Neutrophil (primary cell): ENCODE data around the gene ALDH3A2.
"Not testable (repeated sequence)": the region's sequence is repeated elsewhere in the genome, so short reads cannot be mapped to it uniquely, and the experiment has no call there.

ENCODE experiments used
- H3K27ac ChIP-seq: fragments of 200-600 bp; sonication (generic); 2 replicates; pipeline ENCODE4 v1.5.1; 2016; ENCODE audit warnings: mild to moderate bottlenecking, moderate library complexity
- H3K27me3 ChIP-seq: fragments of 200-600 bp; sonication (generic); 2 replicates; pipeline ENCODE4 v1.6.0; 2016; ENCODE audit warnings: mild to moderate bottlenecking
- H3K36me3 ChIP-seq: fragments of 200-600 bp; sonication (generic); 2 replicates; pipeline ENCODE4 v1.5.1; 2017
- H3K4me1 ChIP-seq, 2 experiments: fragments of 200-600 bp in 1 of 2; sonication (generic) in 1 of 2; 1 replicate in 1 of 2; 2 replicates in 1 of 2; pipeline versions ENCODE4 v1.5.1 to v1.6.1; 2013 to 2016; ENCODE audit warnings: low read depth in 1 of 2, low read length in 1 of 2, mild to moderate bottlenecking in 1 of 2, moderate library complexity in 1 of 2; ENCODE audit not compliant: control insufficient read depth in 1 of 2, insufficient read depth in 1 of 2
- H3K4me3 ChIP-seq, 2 experiments: fragments of 200-600 bp in 1 of 2; sonication (generic) in 1 of 2; 1 replicate in 1 of 2; 2 replicates in 1 of 2; pipeline ENCODE4 v1.5.1; 2013 to 2016; ENCODE audit warnings: low read depth in 1 of 2, low read length in 1 of 2, mild to moderate bottlenecking in 1 of 2, moderate library complexity in 1 of 2
- H3K9me3 ChIP-seq: fragments of 200-600 bp; sonication (generic); 2 replicates; pipeline ENCODE4 v1.5.1; 2016
- TF ChIP-seq, protein P1 (sequence below): fragments of 200-600 bp; sonication (generic); IDR thresholded peaks from 2 replicates; pipeline ENCODE4 v1.5.1; 2016; ENCODE audit warnings: antibody characterized with exemption

ALDH3A2 gene

GRCh38 chr17:19673623-19674022, 25.1 kb downstream of the ALDH3A2 start:
- Histone ChIP-seq H3K4me3 (no peak overlapping the region), H3K27ac (no peak overlapping the region), H3K36me3 (peaks cover 72% of the 10 kb centered on the region), H3K27me3 (no peaks in the 10 kb centered on the region), H3K9me3 (no peaks in the 10 kb centered on the region), H3K4me1 (no peaks in the 10 kb centered on the region)
- TF ChIP-seq, protein P1, sequence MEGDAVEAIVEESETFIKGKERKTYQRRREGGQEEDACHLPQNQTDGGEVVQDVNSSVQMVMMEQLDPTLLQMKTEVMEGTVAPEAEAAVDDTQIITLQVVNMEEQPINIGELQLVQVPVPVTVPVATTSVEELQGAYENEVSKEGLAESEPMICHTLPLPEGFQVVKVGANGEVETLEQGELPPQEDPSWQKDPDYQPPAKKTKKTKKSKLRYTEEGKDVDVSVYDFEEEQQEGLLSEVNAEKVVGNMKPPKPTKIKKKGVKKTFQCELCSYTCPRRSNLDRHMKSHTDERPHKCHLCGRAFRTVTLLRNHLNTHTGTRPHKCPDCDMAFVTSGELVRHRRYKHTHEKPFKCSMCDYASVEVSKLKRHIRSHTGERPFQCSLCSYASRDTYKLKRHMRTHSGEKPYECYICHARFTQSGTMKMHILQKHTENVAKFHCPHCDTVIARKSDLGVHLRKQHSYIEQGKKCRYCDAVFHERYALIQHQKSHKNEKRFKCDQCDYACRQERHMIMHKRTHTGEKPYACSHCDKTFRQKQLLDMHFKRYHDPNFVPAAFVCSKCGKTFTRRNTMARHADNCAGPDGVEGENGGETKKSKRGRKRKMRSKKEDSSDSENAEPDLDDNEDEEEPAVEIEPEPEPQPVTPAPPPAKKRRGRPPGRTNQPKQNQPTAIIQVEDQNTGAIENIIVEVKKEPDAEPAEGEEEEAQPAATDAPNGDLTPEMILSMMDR, result no peak

GRCh38 chr17:19676896-19677295, 28.3 kb downstream of the ALDH3A2 start:
- no peak overlapping the region for H3K4me3 ChIP-seq
- no peaks in the 10 kb centered on the region for H3K9me3 ChIP-seq
- no peaks in the 10 kb centered on the region for H3K27me3 ChIP-seq
- H3K27ac ChIP-seq, result no peak overlapping the region
- peaks cover 65% of the 10 kb centered on the region for H3K36me3 ChIP-seq
- TF ChIP-seq, protein P1, result no peak
- H3K4me1 ChIP-seq, result no peaks in the 10 kb centered on the region

GRCh38 chr17:19677736-19678379, 29.3 kb downstream of the ALDH3A2 start:
- H3K36me3 ChIP-seq, result peaks cover 56% of the 10 kb centered on the region
- H3K9me3 ChIP-seq, result no peaks in the 10 kb centered on the region
- TF ChIP-seq, protein P1, result no peak
- no peaks in the 10 kb centered on the region for H3K27me3 ChIP-seq
- H3K4me1 ChIP-seq, result no peaks in the 10 kb centered on the region
- no peak overlapping the region for H3K4me3 ChIP-seq
- no peak overlapping the region for H3K27ac ChIP-seq

DNA sequence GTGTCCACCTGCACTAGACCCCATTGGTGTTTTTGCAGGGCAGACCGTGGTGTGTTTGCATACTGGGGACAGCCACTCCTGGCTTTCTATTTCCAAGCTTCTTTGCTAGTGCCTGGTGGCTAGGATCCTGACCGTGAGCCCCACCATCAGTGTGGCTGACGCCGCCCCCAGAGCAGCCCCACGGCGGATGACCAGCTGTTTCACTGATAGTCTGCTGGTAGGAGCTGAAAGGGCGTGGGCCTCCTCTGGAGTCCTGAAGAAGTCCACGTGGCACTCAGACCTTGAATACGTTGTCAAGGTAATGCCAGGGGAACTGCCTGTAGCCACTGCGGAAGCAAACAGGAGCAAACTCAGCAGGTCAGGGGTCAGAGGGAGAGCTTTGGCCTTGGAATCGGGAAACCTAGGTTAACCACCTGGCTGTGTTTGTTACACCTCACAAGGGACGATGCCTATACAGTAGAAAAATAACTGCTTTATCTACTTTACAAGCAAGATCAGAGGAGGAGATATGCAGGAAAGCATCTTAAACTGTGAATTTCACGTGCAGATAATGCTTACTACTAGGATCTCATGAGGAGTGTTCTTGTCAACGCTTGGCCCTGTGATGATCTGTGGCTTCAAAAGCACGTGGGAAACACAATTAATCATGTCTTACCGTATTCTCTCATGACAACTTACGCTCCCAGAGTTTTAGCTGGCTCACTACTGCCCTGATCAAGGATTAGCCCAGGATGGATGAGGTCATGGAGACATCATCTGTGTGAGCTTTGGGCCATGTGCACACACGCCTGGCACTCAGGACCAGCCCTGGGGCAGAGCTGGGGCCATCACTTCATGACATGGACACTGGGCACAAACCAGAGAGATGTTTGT, 30.3 kb downstream of the ALDH3A2 start:
- Histone ChIP-seq H3K27ac (no peak overlapping the region), H3K4me1 (no peaks in the 10 kb centered on the region), H3K36me3 (peaks cover 47% of the 10 kb centered on the region), H3K9me3 (no peaks in the 10 kb centered on the region), H3K27me3 (no peaks in the 10 kb centered on the region), H3K4me3 (no peak overlapping the region)
- TF ChIP-seq, protein P1, result no peak

DNA sequence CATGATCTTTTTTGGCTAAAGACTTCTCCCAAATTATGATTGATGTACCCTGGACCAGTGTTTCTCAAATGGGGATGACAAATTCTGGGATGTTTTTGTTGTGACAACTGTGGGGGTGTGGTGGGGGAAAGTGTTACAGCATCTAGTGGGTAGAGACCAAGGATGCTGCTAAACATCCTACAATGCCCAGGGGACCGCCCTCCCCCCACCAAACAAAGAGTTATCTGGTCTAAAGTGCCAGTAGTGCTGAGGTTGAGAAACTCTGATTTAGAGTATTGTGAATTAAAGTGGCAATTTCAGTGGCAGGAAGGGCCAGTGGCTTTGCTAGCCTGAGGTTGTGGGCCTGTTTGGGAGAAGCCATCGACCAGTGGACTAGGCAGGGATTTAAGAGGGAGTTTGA, 34.6 kb downstream of the ALDH3A2 start:
- no peaks in the 10 kb centered on the region for H3K9me3 ChIP-seq
- H3K27me3 ChIP-seq, result no peaks in the 10 kb centered on the region
- H3K36me3 ChIP-seq, result peaks cover 18% of the 10 kb centered on the region
- H3K27ac ChIP-seq, result no peak overlapping the region
- no peaks in the 10 kb centered on the region for H3K4me1 ChIP-seq
- H3K4me3 ChIP-seq, result no peak overlapping the region
- TF ChIP-seq, protein P1, result no peak

DNA sequence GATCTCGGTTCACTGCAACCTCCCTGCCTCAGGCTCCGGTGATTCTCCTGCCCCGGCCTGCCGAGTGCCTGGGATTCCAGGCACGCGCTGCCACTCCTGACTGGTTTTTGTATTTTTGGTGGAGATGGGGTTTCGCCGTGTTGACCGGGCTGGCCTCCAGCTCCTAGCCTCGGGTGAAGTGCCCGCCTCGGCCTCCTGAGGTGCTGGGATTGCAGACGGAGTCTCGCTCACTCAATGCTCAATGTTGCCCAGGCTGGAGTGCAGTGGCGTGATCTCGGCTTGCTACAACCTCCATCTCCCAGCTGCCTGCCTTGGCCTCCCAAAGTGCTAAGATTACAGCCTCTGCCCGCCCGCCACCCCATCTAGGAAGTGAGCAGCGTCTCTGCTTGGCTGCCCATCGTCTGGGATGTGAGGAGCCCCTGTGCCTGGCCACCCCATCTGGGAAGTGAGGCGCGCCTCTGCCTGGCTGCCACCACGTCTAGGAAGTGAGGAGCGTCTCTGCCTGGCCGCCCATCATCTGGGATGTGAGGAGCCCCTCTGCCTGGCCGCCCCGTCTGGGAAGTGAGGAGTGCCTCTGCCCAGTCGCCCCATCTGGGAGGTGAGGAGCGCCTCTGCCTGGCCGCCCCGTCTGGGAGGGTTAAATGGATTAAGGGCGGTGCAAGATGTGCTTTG, 36.5 kb downstream of the ALDH3A2 start:
- H3K9me3 ChIP-seq, H3K36me3 ChIP-seq, H3K4me1 ChIP-seq, H3K27me3 ChIP-seq, H3K27ac ChIP-seq, H3K4me3 ChIP-seq: not testable (repeated sequence)
